GM19099 (cell line): ENCODE data around the gene SCN11A.

Source experiments
- POLR2A ChIP-seq: IDR thresholded peaks from 3 replicates; pipeline ENCODE4 v1.6.1; 2011; ENCODE audit warnings: low read depth; ENCODE audit not compliant: insufficient read length; ENCODE audit errors: extremely low read depth

Gene SCN11A

GRCh38 chr3:39021465-39022285 is 30.1 kb downstream of the SCN11A start:
- TF ChIP-seq POLR2A = no peak

- TF ChIP-seq POLR2A = no peak
Measured at GRCh38 chr3:39021029-39021428, 30.7 kb downstream of the SCN11A start.

GRCh38 chr3:39019299-39019698 is 32.4 kb downstream of the SCN11A start:
- TF ChIP-seq POLR2A = no peak

- no peak for TF ChIP-seq POLR2A
Measured at GRCh38 chr3:39015418-39015817, 36.3 kb downstream of the SCN11A start.

GRCh38 chr3:39013921-39014509 is 37.7 kb downstream of the SCN11A start:
- no peak for TF ChIP-seq POLR2A

GRCh38 chr3:39013289-39013688 is 38.5 kb downstream of the SCN11A start:
- TF ChIP-seq POLR2A = no peak

GRCh38 chr3:39011191-39011736 is 40.5 kb downstream of the SCN11A start:
- TF ChIP-seq POLR2A = no peak

GRCh38 chr3:39005295-39005694 is 46.4 kb downstream of the SCN11A start:
- TF ChIP-seq POLR2A = no peak
